ENCODE data around the gene KIAA0753. TPM values are rescaled to one million over a fixed set of nuclear protein-coding genes. Genes with fewer than 3 reads are reported as not detected.

The KIAA0753 gene
- total RNA-seq, 1 experiment from 2014 or later: 18.3 TPM

DNA sequence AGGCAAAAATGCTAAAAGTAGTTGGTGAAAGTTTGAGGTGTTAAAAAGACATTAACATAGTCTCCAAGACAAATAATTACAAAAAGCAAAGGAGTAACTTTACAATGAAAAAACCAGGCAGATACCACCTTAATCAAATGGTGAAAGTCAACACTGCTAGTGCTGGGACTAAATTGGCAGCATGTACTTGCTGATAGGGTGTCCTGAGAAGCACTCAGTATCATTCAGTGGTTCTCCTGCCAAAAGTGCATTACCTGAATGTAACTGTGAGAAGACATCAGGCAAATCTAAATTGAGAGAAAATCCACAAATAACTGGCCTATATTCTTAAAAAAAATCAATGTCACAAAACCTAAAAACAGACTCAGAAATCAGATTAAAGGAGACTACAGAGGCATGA lies 8.0 kb downstream of the KIAA0753 start (continued):
- TF ChIP-seq, protein P1, sequence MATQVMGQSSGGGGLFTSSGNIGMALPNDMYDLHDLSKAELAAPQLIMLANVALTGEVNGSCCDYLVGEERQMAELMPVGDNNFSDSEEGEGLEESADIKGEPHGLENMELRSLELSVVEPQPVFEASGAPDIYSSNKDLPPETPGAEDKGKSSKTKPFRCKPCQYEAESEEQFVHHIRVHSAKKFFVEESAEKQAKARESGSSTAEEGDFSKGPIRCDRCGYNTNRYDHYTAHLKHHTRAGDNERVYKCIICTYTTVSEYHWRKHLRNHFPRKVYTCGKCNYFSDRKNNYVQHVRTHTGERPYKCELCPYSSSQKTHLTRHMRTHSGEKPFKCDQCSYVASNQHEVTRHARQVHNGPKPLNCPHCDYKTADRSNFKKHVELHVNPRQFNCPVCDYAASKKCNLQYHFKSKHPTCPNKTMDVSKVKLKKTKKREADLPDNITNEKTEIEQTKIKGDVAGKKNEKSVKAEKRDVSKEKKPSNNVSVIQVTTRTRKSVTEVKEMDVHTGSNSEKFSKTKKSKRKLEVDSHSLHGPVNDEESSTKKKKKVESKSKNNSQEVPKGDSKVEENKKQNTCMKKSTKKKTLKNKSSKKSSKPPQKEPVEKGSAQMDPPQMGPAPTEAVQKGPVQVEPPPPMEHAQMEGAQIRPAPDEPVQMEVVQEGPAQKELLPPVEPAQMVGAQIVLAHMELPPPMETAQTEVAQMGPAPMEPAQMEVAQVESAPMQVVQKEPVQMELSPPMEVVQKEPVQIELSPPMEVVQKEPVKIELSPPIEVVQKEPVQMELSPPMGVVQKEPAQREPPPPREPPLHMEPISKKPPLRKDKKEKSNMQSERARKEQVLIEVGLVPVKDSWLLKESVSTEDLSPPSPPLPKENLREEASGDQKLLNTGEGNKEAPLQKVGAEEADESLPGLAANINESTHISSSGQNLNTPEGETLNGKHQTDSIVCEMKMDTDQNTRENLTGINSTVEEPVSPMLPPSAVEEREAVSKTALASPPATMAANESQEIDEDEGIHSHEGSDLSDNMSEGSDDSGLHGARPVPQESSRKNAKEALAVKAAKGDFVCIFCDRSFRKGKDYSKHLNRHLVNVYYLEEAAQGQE (IDR thresholded peaks at IDR 0.05; ENCODE audit: low read depth): no peak

DNA sequence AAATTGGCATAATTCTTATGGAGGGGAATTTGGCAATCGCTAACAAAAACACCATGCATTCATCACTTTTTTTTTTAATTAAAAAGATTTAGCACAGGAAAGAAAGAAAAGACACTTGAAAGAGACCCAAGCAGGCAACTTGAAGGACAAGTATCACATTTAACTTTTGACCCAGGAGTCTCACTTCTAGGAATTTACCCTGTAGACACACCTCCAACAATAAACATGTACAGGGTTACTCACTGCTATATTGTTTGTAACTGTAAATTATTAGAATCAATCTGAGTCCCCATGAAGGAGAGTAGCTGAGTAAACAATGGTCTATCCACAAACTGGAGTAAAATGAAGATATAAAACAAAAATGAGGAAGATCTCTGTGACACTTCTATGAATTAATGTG lies 10.1 kb downstream of the KIAA0753 start:
- H3K9ac ChIP-seq (ENCODE audit: low read length): no peak overlapping the region
- no peaks in the 10 kb centered on the region for H3K4me1 ChIP-seq (ENCODE audit: control insufficient read depth in 1 of 2, insufficient read depth in 2 of 2, low read length in 2 of 2)
- H2AFZ ChIP-seq (ENCODE audit: low read depth, low read length, poor library complexity, severe bottlenecking): no peak overlapping the region
- H3K9me3 ChIP-seq (ENCODE audit: control insufficient read depth in 1 of 2, insufficient read depth in 1 of 2, low read depth in 1 of 2, low read length in 2 of 2): no peaks in the 10 kb centered on the region
- no peaks in the 10 kb centered on the region for H4K20me1 ChIP-seq (ENCODE audit: insufficient read depth)
- RAD21 ChIA-PET (ENCODE audit: low non-redundant PET in 1 of 2, low total read pairs in 2 of 2, uncharacterized antibody in 2 of 2, unreplicated experiment in 2 of 2): no interaction called here
- intact Hi-C loops (cut with micrococcal nuclease): no loop called here
- no peak for ATAC-seq
- DNase-seq (ENCODE audit: low read depth, low spot score): no peak
- peaks cover 26% of the 10 kb centered on the region; the same call in 1 of the 2 replicates for H3K79me2 ChIP-seq (ENCODE audit: insufficient read depth, low read length)
- no TSS peak for BruUV-seq (replicated peaks)
- no peak overlapping the region for H3K4me2 ChIP-seq (ENCODE audit: low read length)
- TF ChIP-seq, protein P2, sequence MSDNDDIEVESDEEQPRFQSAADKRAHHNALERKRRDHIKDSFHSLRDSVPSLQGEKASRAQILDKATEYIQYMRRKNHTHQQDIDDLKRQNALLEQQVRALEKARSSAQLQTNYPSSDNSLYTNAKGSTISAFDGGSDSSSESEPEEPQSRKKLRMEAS (IDR thresholded peaks at IDR 0.05): no peak
- no peak for TF ChIP-seq SRF (IDR thresholded peaks at IDR 0.05; ENCODE audit: low read depth)
- no peak for TF ChIP-seq ZNF274 (IDR thresholded peaks at IDR 0.05; ENCODE audit: low read depth, low read length)
- TF ChIP-seq CBX3 (IDR thresholded peaks at IDR 0.05; ENCODE audit: low read depth): no peak
- TF ChIP-seq POLR2AphosphoS5 (IDR thresholded peaks at IDR 0.05; ENCODE audit: low read depth, low read length): no peak
- TF ChIP-seq YY1 (IDR thresholded peaks at IDR 0.05; ENCODE audit: extremely low read depth, insufficient replicate concordance, low read depth, low read length): no peak
- no peak for TF ChIP-seq EZH2phosphoT487 (IDR thresholded peaks at IDR 0.05; ENCODE audit: borderline replicate concordance)
- TF ChIP-seq RAD21 (IDR thresholded peaks at IDR 0.05; ENCODE audit: low read depth): no peak
- TF ChIP-seq, protein P3, sequence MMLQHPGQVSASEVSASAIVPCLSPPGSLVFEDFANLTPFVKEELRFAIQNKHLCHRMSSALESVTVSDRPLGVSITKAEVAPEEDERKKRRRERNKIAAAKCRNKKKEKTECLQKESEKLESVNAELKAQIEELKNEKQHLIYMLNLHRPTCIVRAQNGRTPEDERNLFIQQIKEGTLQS (IDR thresholded peaks at IDR 0.05): no peak
- no peak for TF ChIP-seq ELF1 (IDR thresholded peaks at IDR 0.05; ENCODE audit: borderline replicate concordance, low read depth)
- TF ChIP-seq, protein P4, sequence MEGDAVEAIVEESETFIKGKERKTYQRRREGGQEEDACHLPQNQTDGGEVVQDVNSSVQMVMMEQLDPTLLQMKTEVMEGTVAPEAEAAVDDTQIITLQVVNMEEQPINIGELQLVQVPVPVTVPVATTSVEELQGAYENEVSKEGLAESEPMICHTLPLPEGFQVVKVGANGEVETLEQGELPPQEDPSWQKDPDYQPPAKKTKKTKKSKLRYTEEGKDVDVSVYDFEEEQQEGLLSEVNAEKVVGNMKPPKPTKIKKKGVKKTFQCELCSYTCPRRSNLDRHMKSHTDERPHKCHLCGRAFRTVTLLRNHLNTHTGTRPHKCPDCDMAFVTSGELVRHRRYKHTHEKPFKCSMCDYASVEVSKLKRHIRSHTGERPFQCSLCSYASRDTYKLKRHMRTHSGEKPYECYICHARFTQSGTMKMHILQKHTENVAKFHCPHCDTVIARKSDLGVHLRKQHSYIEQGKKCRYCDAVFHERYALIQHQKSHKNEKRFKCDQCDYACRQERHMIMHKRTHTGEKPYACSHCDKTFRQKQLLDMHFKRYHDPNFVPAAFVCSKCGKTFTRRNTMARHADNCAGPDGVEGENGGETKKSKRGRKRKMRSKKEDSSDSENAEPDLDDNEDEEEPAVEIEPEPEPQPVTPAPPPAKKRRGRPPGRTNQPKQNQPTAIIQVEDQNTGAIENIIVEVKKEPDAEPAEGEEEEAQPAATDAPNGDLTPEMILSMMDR (IDR thresholded peaks at IDR 0.05 in 2 of 3, conservative IDR thresholded peaks at IDR 0.05 in 1 of 3; ENCODE audit: borderline replicate concordance in 1 of 3, insufficient read depth in 1 of 3, low read depth in 2 of 3, low read length in 2 of 3): no peak
- TF ChIP-seq POLR2A (IDR thresholded peaks at IDR 0.05; ENCODE audit: borderline replicate concordance, extremely low read depth, insufficient read depth, insufficient read length): no peak
- no peak for TF ChIP-seq EZH2 (IDR thresholded peaks at IDR 0.05)
- no peak for TF ChIP-seq SIN3A (IDR thresholded peaks at IDR 0.05; ENCODE audit: low read depth)
- TF ChIP-seq, protein P5, sequence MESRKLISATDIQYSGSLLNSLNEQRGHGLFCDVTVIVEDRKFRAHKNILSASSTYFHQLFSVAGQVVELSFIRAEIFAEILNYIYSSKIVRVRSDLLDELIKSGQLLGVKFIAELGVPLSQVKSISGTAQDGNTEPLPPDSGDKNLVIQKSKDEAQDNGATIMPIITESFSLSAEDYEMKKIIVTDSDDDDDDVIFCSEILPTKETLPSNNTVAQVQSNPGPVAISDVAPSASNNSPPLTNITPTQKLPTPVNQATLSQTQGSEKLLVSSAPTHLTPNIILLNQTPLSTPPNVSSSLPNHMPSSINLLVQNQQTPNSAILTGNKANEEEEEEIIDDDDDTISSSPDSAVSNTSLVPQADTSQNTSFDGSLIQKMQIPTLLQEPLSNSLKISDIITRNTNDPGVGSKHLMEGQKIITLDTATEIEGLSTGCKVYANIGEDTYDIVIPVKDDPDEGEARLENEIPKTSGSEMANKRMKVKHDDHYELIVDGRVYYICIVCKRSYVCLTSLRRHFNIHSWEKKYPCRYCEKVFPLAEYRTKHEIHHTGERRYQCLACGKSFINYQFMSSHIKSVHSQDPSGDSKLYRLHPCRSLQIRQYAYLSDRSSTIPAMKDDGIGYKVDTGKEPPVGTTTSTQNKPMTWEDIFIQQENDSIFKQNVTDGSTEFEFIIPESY (IDR thresholded peaks at IDR 0.05; ENCODE audit: extremely low read depth, insufficient replicate concordance, low read length): no peak
- no peak for TF ChIP-seq CEBPB (IDR thresholded peaks at IDR 0.05; ENCODE audit: low read depth)
- POLR2A ChIA-PET: no interaction called here
- no peak overlapping the region for H3K4me3 ChIP-seq (replicated peaks in 1 of 2; ENCODE audit: low read depth in 1 of 2, low read length in 2 of 2)
- CTCF ChIA-PET: no interaction called here
- H3K9me2 ChIP-seq (ENCODE audit: insufficient read depth): no peaks in the 10 kb centered on the region
- H3K27ac ChIP-seq (ENCODE audit: low read depth, low read length): no peak overlapping the region
- peaks cover 36 to 39% of the 10 kb centered on the region in 2 experiments; a peak in 3 of 4 replicates for H3K36me3 ChIP-seq (ENCODE audit: control insufficient read depth in 1 of 2, insufficient read depth in 2 of 2, low read length in 2 of 2)
- H3K27me3 ChIP-seq (ENCODE audit: insufficient read depth, low read length): no peaks in the 10 kb centered on the region
